Mononuclear cell (primary cell): ENCODE data around the gene PTPRN2. TPM values are rescaled to one million over a fixed set of nuclear protein-coding genes. Genes with fewer than 3 reads are reported as not detected.
"Not testable (repeated sequence)": the region's sequence is repeated elsewhere in the genome, so short reads cannot be mapped to it uniquely, and the experiment has no call there.

ENCODE experiments used
- H3K27me3 ChIP-seq: 2 replicates; pipeline ENCODE4 v1.6.0; 2011; ENCODE audit warnings: low read length, control low read depth; ENCODE audit not compliant: insufficient read depth
- H3K4me1 ChIP-seq: 2 replicates; pipeline ENCODE4 v1.5.1; 2011; ENCODE audit warnings: mild to moderate bottlenecking, low read length, control low read depth; ENCODE audit not compliant: insufficient read depth
- H3K4me3 ChIP-seq: 2 replicates; pipeline ENCODE4 v1.5.1; 2011; ENCODE audit warnings: mild to moderate bottlenecking, low read length, moderate library complexity
- H3K9me3 ChIP-seq: 2 replicates; pipeline ENCODE4 v1.5.1; 2011; ENCODE audit warnings: low read depth, mild to moderate bottlenecking, control low read depth, low read length
- total RNA-seq: library from RNA; depleted of rRNA; stranded (reverse); fragments of >200 nt; gene quantifications from one replicate; pipeline ENCODE4 v1.2.3, GENCODE V29; 2012

PTPRN2 gene
- 0.31 TPM for total RNA-seq

GRCh38 chr7:158587162-158588084, at the start of gene PTPRN2:
TSS of gene PTPRN2 (minus strand) at chr7:158587823.
- Histone ChIP-seq H3K27me3 (peaks cover 43% of the 10 kb centered on the region), H3K9me3 (no peaks in the 10 kb centered on the region), H3K4me3 (no peak within 1 kb of the TSS), H3K4me1 (peaks cover 8% of the 10 kb centered on the region)

- H3K4me1 ChIP-seq = no peaks in the 10 kb centered on the region
Measured at GRCh38 chr7:158633055-158633956, 45.7 kb upstream of the PTPRN2 start.

GRCh38 chr7:158631574-158632195, 44.1 kb upstream of the PTPRN2 start:
- Histone ChIP-seq H3K27me3 (no peaks in the 10 kb centered on the region), H3K9me3 (no peaks in the 10 kb centered on the region), H3K4me3 (no peak overlapping the region), H3K4me1 (no peaks in the 10 kb centered on the region)

More at GRCh38 chr7:158633055-158633956, 45.7 kb upstream of the PTPRN2 start:
- no peaks in the 10 kb centered on the region for H3K27me3 ChIP-seq
- no peaks in the 10 kb centered on the region for H3K9me3 ChIP-seq
- H3K4me3 ChIP-seq = no peak overlapping the region

GRCh38 chr7:158626289-158626688, 38.7 kb upstream of the PTPRN2 start:
- H3K4me1 ChIP-seq, H3K4me3 ChIP-seq, H3K27me3 ChIP-seq, H3K9me3 ChIP-seq: not testable (repeated sequence)

GRCh38 chr7:158623241-158623640, 35.6 kb upstream of the PTPRN2 start:
- Histone ChIP-seq H3K27me3 (no peaks in the 10 kb centered on the region), H3K4me1 (no peaks in the 10 kb centered on the region), H3K4me3 (no peak overlapping the region), H3K9me3 (no peaks in the 10 kb centered on the region)

GRCh38 chr7:158620839-158621441, 33.3 kb upstream of the PTPRN2 start:
- no peaks in the 10 kb centered on the region for H3K27me3 ChIP-seq
- no peaks in the 10 kb centered on the region for H3K9me3 ChIP-seq
- no peaks in the 10 kb centered on the region for H3K4me1 ChIP-seq
- H3K4me3 ChIP-seq = no peak overlapping the region

GRCh38 chr7:158620418-158620817, 32.8 kb upstream of the PTPRN2 start:
- H3K4me1 ChIP-seq = no peaks in the 10 kb centered on the region
- H3K27me3 ChIP-seq = no peaks in the 10 kb centered on the region
- no peaks in the 10 kb centered on the region for H3K9me3 ChIP-seq
- no peak overlapping the region for H3K4me3 ChIP-seq

- no peaks in the 10 kb centered on the region for H3K9me3 ChIP-seq
- no peak overlapping the region for H3K4me3 ChIP-seq
- no peaks in the 10 kb centered on the region for H3K4me1 ChIP-seq
- no peaks in the 10 kb centered on the region for H3K27me3 ChIP-seq
Measured at GRCh38 chr7:158618745-158619140, 31.1 kb upstream of the PTPRN2 start.

GRCh38 chr7:158617737-158618128, 30.1 kb upstream of the PTPRN2 start:
- Histone ChIP-seq H3K9me3 (no peaks in the 10 kb centered on the region), H3K4me3 (no peak overlapping the region), H3K27me3 (no peaks in the 10 kb centered on the region), H3K4me1 (no peaks in the 10 kb centered on the region)

GRCh38 chr7:158616050-158616449, 28.4 kb upstream of the PTPRN2 start:
- Histone ChIP-seq H3K4me3 (no peak overlapping the region), H3K9me3 (no peaks in the 10 kb centered on the region), H3K27me3 (no peaks in the 10 kb centered on the region), H3K4me1 (no peaks in the 10 kb centered on the region)

GRCh38 chr7:158614700-158615099, 27.1 kb upstream of the PTPRN2 start:
- H3K27me3 ChIP-seq = no peaks in the 10 kb centered on the region
- no peaks in the 10 kb centered on the region for H3K4me1 ChIP-seq
- no peak overlapping the region for H3K4me3 ChIP-seq
- H3K9me3 ChIP-seq = no peaks in the 10 kb centered on the region

- H3K4me3 ChIP-seq = no peak overlapping the region
- no peaks in the 10 kb centered on the region for H3K27me3 ChIP-seq
- H3K4me1 ChIP-seq = no peaks in the 10 kb centered on the region
- H3K9me3 ChIP-seq = no peaks in the 10 kb centered on the region
Measured at GRCh38 chr7:158613481-158613880, 25.9 kb upstream of the PTPRN2 start.

GRCh38 chr7:158612546-158612945, 24.9 kb upstream of the PTPRN2 start:
- Histone ChIP-seq H3K4me3 (no peak overlapping the region), H3K27me3 (no peaks in the 10 kb centered on the region), H3K4me1 (no peaks in the 10 kb centered on the region), H3K9me3 (no peaks in the 10 kb centered on the region)

GRCh38 chr7:158611541-158611940, 23.9 kb upstream of the PTPRN2 start:
- Histone ChIP-seq H3K4me1 (no peaks in the 10 kb centered on the region), H3K4me3 (no peak overlapping the region), H3K9me3 (no peaks in the 10 kb centered on the region), H3K27me3 (no peaks in the 10 kb centered on the region)
